Epithelial cell of esophagus (primary cell): Measurements from ENCODE around the gene CSNK2B.

ENCODE experiments used
- DNase-seq: peaks from one replicate; pipeline ENCODE4 v3.0.0; 2010; ENCODE audit warnings: low read depth
- H3K4me3 ChIP-seq: 2 replicates; pipeline ENCODE4 v1.5.1; 2011; ENCODE audit warnings: mild to moderate bottlenecking, low read length, control low read depth
- CTCF ChIP-seq: IDR thresholded peaks from 2 replicates; pipeline ENCODE4 v1.5.1; 2011; ENCODE audit warnings: low read depth, mild to moderate bottlenecking, low read length, control low read depth, inconsistent platforms; ENCODE audit not compliant: insufficient read depth; ENCODE audit errors: missing control alignments

CSNK2B gene

DNA sequence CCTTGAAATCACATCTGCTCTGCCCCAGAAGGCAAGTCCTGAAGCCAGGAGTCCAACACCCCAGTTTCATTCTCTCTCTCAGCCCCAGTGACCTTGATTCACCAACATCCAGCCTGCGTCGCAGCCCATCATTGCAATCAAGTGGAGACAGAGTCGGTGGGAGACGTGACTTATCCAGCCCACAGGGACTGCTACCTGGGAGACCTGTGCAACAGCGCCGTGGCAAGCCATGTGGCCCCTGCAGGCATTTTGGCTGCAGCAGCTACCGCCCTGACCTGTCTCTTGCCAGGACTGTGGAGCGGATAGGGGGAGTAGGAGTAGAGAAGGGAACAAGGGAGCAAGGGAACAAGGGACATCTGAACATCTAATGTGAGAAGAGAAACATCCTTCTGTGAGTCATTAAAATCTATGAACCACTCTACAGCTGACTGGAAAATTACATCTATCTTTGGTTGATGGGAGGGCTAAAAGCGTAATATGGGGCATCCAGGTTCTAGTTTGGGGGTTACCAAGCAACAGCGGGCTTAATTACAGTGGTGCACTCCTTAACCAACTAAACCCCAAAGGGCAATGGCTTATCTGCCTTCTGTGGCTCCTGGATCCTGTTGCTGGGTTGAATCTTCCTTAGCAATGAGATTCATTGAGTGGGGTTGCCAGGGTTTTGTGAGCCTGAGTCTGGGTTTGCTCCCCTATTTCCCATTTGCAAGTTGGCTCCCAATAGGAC lies 51.8 kb downstream of the CSNK2B start:
- peak; percentile 57 for DNase-seq
- no peak overlapping the region for H3K4me3 ChIP-seq
- TF ChIP-seq CTCF, result peak; percentile 28

DNA sequence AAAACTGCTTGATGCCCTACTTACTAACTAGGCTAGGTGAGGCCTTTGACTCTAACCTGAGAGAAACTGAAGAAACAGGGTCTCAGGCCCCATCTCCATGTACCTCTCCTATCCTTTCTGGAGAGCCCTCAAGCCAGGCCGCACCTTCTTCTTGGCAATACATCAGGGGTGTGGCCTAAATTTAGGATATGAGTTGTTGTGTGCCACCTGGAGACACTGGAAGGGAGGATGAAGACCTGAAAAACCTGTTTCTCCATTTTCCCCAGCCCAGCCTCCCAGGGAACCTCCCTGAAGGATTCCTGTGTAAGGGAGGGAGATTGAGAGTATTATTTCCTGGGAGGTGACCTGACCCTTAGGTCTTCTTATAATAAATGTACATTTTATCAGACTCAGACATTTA lies 52.4 kb downstream of the CSNK2B start:
- peak; percentile 94 for DNase-seq
- no peak overlapping the region for H3K4me3 ChIP-seq
- no peak for TF ChIP-seq CTCF

GRCh38 chr6:31719001-31719400 lies 53.1 kb downstream of the CSNK2B start:
- H3K4me3 ChIP-seq, result no peak overlapping the region
- no peak for DNase-seq
- TF ChIP-seq CTCF, result no peak
